Testis (tissue), 2 donors: Measurements from ENCODE around the gene MEGF9.

ENCODE experiments used
- CTCF ChIP-seq, 3 experiments: fragments of 450-650 bp in 2 of 3; fragments of 200-600 bp in 1 of 3; sonication (generic) in 1 of 3; IDR thresholded peaks; one replicate each; pipeline ENCODE4 v1.5.1; 2016 to 2019; ENCODE audit warnings: antibody characterized with exemption in 3 of 3, mild to moderate bottlenecking in 2 of 3, moderate library complexity in 1 of 3
- POLR2A ChIP-seq: fragments of 450-650 bp; IDR thresholded peaks from one replicate; pipeline ENCODE4 v1.6.1; 2017; ENCODE audit warnings: antibody characterized with exemption, mild to moderate bottlenecking, moderate library complexity

DNA sequence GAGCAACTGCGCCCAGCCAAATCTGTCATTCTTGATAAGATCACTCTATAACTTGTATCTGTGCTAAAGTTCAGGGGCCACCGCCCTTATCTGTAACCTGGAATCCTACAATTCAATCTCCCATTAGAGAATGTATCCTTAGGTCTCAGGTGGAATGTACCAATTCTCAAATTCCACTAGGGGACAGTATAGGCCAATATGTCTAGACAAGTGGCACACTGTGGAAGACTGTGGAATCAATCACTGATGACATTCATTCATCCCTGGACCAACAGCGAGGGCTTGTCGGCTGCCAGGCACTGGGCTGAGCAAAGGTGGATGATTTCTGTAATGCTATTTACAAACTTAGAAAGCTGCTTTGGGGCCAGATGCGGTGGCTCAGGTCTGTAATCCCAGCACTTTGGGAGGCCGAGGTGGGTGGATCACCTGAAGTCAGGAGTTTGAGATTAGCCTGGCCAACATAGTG lies 28.7 kb upstream of the MEGF9 start:
- TF ChIP-seq CTCF (IDR thresholded peaks at IDR 0.05) (peak in 2 of 3 experiments; percentile 52 to 54), POLR2A (no peak)
